NCI-H748 treated with DMSO at 0.1 percent for 48 hours (cell line): ENCODE results near the gene HDAC4.

Experiments
- DNase-seq: peaks from one replicate; lab custom pipeline; 2025; lab: John Stamatoyannopoulos, UW

HDAC4 gene

GRCh38 chr2:239220981-239221396, 179.8 kb downstream of the HDAC4 start:
- no peak for DNase-seq

- DNase-seq = no peak
These were observed 180.5 kb downstream of the HDAC4 start for GRCh38 chr2:239220341-239220740.

GRCh38 chr2:239216614-239217273, 184.1 kb downstream of the HDAC4 start:
- no peak for DNase-seq

- DNase-seq = no peak
These were observed 184.7 kb downstream of the HDAC4 start for GRCh38 chr2:239215988-239216613.

GRCh38 chr2:239215136-239215925, 185.5 kb downstream of the HDAC4 start:
- DNase-seq = no peak

GRCh38 chr2:239214725-239215124, 186.1 kb downstream of the HDAC4 start:
- DNase-seq = no peak

DNA sequence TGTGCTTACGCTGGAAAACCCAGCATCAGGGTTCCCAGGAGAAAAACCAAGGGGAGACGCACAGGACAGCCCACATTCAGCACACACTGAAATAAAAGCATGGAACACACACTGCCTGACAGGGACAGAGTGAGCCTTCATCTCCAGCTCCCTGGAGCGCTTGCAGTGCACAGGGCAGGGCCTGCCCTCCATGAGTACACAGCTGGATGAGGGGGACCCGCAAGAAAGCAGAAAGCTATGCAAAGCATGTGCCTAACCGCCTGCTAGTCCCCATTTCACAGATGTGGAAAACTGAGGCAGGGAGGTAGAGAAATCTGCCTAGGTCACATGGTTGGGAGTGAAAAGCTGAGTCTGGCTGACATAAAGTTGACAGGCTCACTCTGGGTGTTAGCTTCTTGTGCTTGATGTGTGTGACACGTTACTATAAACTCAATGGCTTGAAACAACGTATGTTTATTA, 187.1 kb downstream of the HDAC4 start:
- no peak for DNase-seq

GRCh38 chr2:239212929-239213642, 187.7 kb downstream of the HDAC4 start:
- DNase-seq = no peak

DNA sequence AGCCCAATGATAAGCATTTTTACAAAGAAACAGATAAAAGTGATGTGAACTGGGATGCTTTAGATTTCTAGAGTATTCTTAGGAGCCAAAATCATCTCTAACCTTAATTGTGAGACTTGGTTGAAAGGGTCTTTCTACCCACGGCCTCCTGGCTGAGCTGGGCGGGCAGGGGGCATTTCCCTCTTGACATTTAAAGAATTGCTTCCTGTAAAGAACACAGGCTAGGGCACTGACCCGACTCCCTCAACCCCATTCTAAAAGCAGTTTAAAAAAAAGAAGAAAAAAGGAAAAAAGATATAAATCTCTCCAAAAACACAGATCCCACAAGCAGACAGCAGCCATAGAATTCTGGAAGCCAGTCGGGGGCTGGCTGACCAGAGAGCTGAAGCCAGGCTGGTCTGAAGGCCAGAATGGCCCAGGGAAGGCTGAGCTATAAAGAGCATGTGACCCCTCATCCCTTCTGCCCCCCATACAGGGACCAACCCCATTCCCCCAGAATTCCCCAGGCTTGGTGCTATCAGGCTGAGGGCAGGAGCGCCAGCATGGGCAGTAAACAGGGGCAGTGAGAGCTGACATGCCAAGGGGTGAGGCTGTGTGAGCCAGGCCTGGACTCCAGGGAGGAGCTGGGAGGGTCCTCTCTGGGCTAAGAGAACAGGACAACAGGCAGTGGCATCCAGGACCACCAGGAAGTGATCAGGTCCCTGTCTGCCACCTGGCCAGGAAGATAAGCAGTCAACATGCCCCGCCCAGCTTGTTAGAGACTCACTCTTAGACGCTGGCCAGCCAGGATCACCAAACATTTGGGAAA, 188.5 kb downstream of the HDAC4 start:
- DNase-seq = no peak

DNA sequence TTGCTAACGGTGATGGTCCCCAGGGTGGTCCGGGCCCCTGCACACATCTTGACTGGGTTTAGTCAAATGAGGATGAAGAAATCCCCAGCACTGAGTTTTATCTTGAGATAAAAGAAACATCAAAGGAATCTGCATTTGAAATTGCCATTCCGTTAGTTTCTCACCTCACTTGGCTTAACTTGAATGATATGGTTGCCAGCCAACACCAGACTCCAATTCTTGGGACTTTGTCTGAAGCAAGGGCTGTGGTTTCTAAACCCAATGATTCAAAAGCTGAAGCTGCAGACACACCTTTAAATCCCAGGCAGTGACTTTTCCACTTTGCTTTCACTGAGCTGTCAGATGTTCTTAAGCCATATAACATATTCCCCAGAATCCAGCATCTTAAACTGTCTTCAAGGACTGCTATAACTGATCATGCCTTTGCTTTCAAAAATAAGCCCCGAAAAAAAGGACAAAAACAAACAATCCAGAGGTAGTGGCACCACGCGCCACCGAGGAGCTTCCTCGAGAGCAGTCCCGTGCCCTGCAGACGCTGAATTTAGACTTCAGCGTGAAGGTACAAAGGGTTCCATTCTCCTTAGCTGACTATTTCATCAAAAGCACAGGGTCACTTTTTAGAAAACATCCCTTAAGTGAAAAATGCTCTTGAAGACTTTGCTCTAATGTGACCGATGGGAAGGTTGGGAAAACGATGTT, 189.3 kb downstream of the HDAC4 start:
- DNase-seq = no peak

- DNase-seq = no peak
These were observed 191.0 kb downstream of the HDAC4 start for GRCh38 chr2:239209783-239210182.

DNA sequence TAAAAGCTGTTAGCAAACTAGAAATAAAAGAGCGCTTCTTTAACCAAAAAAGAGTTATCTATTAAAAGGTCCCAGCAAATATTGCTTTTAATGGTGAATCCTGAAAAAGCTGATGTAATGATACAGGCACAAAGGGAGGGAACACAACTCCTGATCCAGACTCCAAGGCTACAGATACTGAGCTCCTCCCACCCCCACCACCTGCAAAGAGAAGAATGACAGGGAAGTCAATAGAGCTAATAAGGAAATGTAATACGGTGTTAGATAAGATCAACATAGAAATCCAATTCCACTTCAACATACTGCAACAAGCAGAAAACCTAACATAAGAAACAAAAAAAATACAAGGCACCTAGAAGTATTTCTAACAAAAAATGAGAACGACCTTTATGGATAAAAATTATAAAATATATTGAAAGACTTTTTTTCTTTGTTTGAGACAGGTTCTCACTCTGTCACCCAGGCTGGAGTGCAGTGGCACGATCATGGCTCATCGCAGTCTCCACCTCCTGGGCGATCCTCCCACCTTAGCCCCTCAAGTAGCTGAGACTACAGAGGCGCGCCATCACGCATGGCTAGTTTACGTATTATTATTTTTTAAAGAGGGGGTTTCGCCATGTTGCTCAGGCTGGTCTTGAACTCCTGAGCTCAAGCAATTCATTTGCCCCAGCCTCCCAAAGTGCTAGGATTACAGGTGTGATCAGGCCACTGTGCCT, 192.2 kb downstream of the HDAC4 start:
- no peak for DNase-seq

GRCh38 chr2:239206851-239207250, 194.0 kb downstream of the HDAC4 start:
- no peak for DNase-seq

GRCh38 chr2:239206042-239206441, 194.8 kb downstream of the HDAC4 start:
- DNase-seq = no peak

DNA sequence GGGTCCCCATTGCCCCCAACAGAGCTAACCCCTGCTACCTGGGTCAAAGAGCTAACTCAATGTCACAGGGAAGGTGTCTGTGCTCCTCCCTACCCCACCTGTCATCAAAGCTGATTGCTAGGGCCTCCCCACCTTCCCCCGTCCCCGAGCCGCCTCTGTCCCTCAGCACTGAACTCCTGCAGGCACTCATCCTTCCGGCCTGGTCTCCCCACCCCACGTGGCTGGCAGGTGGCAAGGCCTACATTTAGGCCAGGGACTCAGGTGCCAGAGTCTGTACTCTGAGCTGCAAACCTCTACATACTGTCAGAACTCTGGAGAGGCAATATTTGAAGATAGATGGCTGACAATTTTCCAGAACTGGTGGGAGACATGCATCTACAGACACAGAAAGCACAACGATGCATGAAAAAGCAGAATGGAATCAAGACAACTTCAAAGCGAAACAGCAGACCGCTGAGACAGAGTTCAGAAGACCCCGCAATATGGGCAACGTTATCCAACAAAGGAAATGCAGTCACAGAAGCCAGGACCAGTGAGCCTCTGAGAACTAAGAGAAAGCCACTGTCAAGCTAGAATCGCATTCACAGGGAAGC, 195.8 kb downstream of the HDAC4 start:
- DNase-seq = no peak

DNA sequence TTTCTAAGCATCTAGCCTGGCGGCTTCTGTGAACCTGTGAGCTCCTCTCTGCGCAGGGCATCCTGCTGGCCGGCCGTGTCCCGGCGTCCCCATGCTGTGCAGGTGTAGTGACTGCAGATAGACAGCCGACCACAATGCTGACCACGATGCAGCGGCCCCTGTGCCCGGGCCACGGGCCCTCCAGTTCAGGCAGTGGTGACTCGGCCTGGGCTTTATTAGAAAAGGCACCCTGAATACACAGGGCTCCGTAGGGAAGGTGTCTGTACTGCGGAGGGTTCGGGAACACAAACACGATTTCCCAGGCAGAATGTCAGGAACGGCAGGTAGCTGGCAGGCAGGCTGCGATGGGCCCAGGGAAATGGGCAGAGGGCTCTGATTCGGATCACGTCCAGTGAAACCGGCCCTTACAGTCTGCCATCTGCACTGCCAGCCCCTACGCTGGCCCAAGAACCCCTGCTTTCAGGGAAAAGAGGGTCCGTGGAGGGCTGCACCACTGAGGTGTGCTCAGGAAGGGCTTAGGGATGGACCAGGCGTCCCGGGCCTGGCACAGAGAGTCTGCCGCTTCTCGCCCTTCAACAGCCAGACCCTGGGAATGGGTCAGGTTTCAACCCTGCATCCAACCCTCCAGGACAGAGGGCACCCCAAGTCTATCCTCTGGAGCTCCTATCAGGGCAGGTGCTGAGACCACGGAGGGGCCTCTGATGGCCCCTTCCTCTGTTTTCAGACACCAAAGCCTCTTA, 196.5 kb downstream of the HDAC4 start:
- DNase-seq = no peak

DNA sequence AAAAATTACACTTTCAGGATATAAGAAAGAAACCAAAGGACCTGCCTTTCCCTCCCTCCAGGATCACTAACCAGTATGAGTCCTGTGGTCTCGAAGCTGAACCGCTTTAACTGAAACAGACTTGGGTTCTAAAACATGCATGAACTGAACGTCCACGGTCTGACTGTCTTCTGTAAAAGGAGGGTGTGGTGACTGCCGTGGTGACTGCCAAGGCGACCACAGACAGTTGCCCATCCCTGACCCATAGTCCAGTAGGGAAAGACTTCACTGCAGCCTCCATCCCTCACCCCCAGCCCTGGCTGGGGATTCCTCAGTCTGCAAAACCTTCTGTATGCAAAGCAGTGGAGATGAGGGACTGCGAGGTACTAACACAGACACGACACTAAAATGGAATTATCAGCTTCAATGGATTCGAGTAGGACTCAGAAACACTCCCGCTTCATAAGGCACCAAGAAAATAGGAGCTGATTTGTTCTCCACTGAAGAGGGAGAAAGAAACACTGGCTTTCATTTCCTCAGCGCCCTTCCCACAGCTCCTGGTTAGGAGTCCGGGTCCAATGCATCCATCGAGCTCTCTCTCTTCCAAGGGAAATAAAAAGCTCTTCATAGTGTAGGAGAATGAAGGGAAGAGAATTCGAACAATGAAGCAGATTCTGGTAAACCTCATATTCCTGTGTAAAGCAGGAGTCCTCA, 197.2 kb downstream of the HDAC4 start:
- no peak for DNase-seq

GRCh38 chr2:239202836-239203235, 198.0 kb downstream of the HDAC4 start:
- no peak for DNase-seq

GRCh38 chr2:239202343-239202742, 198.5 kb downstream of the HDAC4 start:
- DNase-seq = no peak
